Adrenal gland (tissue), 5 donors: ENCODE results near the gene MYO9A.

Source experiments
- POLR2A ChIP-seq, 2 donors: fragments of 450-650 bp; IDR thresholded peaks; one replicate each; pipeline ENCODE4 v1.6.1; 2017; ENCODE audit warnings: antibody characterized with exemption in 2 of 2, mild to moderate bottlenecking in 2 of 2, moderate library complexity in 1 of 2
- TF ChIP-seq, protein P1 (sequence below), 6 experiments: fragments of 450-650 bp in 4 of 6; fragments of 200-600 bp in 2 of 6; sonication (generic) in 1 of 6; IDR thresholded peaks; 1 replicate in 5 of 6; 2 replicates in 1 of 6; pipeline versions ENCODE4 v1.5.1 to v1.8.0; 2016 to 2021; ENCODE audit warnings: antibody characterized with exemption in 6 of 6, mild to moderate bottlenecking in 2 of 6, moderate library complexity in 1 of 6
- donor health status: DM: no; HTN: no; CAD: no.

DNA sequence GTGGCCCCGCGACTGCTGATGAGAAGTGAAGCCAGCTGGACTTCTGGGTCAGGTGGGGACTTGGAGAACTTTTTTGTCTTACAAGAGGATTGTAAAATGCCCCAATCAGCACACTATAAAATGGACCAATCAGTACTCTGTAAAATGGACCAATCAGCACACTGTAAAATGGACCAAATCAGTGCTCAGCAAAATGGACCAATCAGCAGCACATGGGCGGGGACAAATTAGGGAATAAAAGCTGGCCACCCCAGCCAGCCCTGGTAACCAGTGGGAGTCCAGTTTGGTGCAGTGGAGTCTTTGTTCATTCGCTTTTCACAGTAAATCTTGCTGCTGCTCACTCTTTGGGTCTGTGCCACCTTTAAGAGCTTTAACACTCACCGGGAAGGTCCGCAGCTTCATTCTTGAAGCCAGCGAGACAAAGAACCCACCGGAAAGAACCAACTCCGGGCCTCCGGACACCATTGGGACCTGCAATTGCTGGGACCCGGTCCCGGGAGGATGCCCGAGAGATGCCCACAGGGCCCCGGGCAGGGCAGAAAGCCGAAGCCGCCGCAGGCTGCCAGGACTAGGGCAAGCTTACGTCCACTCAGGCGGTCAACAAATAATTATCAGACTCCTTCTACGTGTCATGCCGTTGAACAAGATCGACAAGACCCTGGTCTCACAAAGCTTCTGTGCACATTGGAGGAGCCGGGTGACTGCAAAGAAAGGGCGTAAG, 315.9 kb downstream of the MYO9A start:
- no peak for TF ChIP-seq POLR2A (IDR thresholded peaks at IDR 0.05)
- TF ChIP-seq, protein P1, sequence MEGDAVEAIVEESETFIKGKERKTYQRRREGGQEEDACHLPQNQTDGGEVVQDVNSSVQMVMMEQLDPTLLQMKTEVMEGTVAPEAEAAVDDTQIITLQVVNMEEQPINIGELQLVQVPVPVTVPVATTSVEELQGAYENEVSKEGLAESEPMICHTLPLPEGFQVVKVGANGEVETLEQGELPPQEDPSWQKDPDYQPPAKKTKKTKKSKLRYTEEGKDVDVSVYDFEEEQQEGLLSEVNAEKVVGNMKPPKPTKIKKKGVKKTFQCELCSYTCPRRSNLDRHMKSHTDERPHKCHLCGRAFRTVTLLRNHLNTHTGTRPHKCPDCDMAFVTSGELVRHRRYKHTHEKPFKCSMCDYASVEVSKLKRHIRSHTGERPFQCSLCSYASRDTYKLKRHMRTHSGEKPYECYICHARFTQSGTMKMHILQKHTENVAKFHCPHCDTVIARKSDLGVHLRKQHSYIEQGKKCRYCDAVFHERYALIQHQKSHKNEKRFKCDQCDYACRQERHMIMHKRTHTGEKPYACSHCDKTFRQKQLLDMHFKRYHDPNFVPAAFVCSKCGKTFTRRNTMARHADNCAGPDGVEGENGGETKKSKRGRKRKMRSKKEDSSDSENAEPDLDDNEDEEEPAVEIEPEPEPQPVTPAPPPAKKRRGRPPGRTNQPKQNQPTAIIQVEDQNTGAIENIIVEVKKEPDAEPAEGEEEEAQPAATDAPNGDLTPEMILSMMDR (IDR thresholded peaks at IDR 0.05), result no peak
